ENCODE results near the gene PERCC1. TPM values are rescaled to one million over a fixed set of nuclear protein-coding genes. Genes with fewer than 3 reads are reported as not detected.

PERCC1 gene
- total and polyA plus RNA-seq, 7 donors, result 0.08 TPM; not detected in 6

- Histone ChIP-seq H3K9me3 (no peaks in the 10 kb centered on the region), H3K27me3 (ENCODE audit: insufficient read depth in 3 of 3, low read length in 2 of 3) (no peaks in the 10 kb centered on the region), H3K36me3 (ENCODE audit: insufficient read depth in 1 of 2, low read depth in 1 of 2) (peaks cover 0 to 74% of the 10 kb centered on the region in 2 donors), H3K4me1 (no peaks in the 10 kb centered on the region), H3K4me3 (no peak overlapping the region), H3K27ac (no peak overlapping the region)
- no peak for DNase-seq
- no peak for ATAC-seq
- TF ChIP-seq CTCF (IDR thresholded peaks at IDR 0.05), result no peak
- intact Hi-C loops (cut with DNase I), result no loop called here
- 83 to 87% (median 86%) methylated on average over 19 of the region's 19 CpGs for WGBS, 3 donors
Measured at GRCh38 chr16:1394367-1394951, 36.4 kb upstream of the PERCC1 start.

GRCh38 chr16:1395444-1396031 is 35.3 kb upstream of the PERCC1 start:
- intact Hi-C loops (cut with DNase I), result no loop called here

GRCh38 chr16:1397779-1398178 is 33.1 kb upstream of the PERCC1 start:
- Histone ChIP-seq H3K9me3 (no peaks in the 10 kb centered on the region), H3K27ac (no peak overlapping the region), H3K36me3 (ENCODE audit: insufficient read depth in 1 of 2, low read depth in 1 of 2) (peaks cover 4 to 77% of the 10 kb centered on the region in 2 donors), H3K27me3 (ENCODE audit: insufficient read depth in 3 of 3, low read length in 2 of 3) (no peaks in the 10 kb centered on the region), H3K4me1 (no peaks in the 10 kb centered on the region), H3K4me3 (no peak overlapping the region)
- 89 to 93% (median 93%) methylated on average over 18 to 21 of the region's 21 CpGs for WGBS, 3 donors
- DNase-seq (no peak), ATAC-seq (no peak)
- TF ChIP-seq CTCF (IDR thresholded peaks at IDR 0.05), result no peak
- intact Hi-C loops (cut with DNase I), result no loop called here

More at GRCh38 chr16:1395444-1396031, 35.3 kb upstream of the PERCC1 start:
- no peak for TF ChIP-seq CTCF (IDR thresholded peaks at IDR 0.05)
- DNase-seq (no peak), ATAC-seq (no peak)
- no peaks in the 10 kb centered on the region for H3K27me3 ChIP-seq (ENCODE audit: insufficient read depth in 3 of 3, low read length in 2 of 3)
- H3K27ac ChIP-seq, result no peak overlapping the region
- H3K4me3 ChIP-seq, result no peak overlapping the region
- H3K36me3 ChIP-seq (ENCODE audit: insufficient read depth in 1 of 2, low read depth in 1 of 2), result peaks cover 0 to 72% of the 10 kb centered on the region in 2 donors
- H3K4me1 ChIP-seq, result no peaks in the 10 kb centered on the region
- H3K9me3 ChIP-seq, result no peaks in the 10 kb centered on the region
- WGBS, 3 donors, result 91 to 94% (median 91%) methylated on average over 22 of the region's 22 CpGs

GRCh38 chr16:1398351-1398750 is 32.5 kb upstream of the PERCC1 start:
- Histone ChIP-seq H3K9me3 (no peaks in the 10 kb centered on the region), H3K27ac (no peak overlapping the region), H3K4me1 (no peaks in the 10 kb centered on the region), H3K36me3 (ENCODE audit: insufficient read depth in 1 of 2, low read depth in 1 of 2) (peaks cover 4 to 77% of the 10 kb centered on the region in 2 donors), H3K4me3 (no peak overlapping the region), H3K27me3 (ENCODE audit: insufficient read depth in 3 of 3, low read length in 2 of 3) (no peaks in the 10 kb centered on the region)
- ATAC-seq (no peak), DNase-seq (no peak)
- intact Hi-C loops (cut with DNase I), result no loop called here
- 91 to 94% (median 94%) methylated on average over 9 of the region's 9 CpGs for WGBS, 3 donors
- no peak for TF ChIP-seq CTCF (IDR thresholded peaks at IDR 0.05)

Data from psoas muscle (tissue), 8 donors.